SJCRH30 (cell line): ENCODE results near the gene NPHP4. TPM values are rescaled to one million over a fixed set of nuclear protein-coding genes. Genes with fewer than 3 reads are reported as not detected.

ENCODE experiments used
- DNase-seq, 2 experiments: peaks; one replicate each; pipeline ENCODE4 v3.0.0-alpha.2; 2015 to 2020
- H3K27ac ChIP-seq: fragments of 250-450 bp; sonication (Bioruptor Pico); 2 replicates; pipeline ENCODE4 v1.5.1; 2020; ENCODE audit warnings: mild to moderate bottlenecking, moderate library complexity
- H3K27me3 ChIP-seq: fragments of 250-450 bp; sonication (Bioruptor Pico); 2 replicates; pipeline ENCODE4 v1.5.1; 2020; ENCODE audit warnings: mild to moderate bottlenecking, moderate library complexity
- H3K36me3 ChIP-seq: fragments of 250-450 bp; sonication (Bioruptor Pico); 2 replicates; pipeline ENCODE4 v1.5.1; 2020; ENCODE audit warnings: mild to moderate bottlenecking, moderate library complexity
- H3K4me1 ChIP-seq: fragments of 250-450 bp; sonication (Bioruptor Pico); 2 replicates; pipeline ENCODE4 v1.5.1; 2020; ENCODE audit warnings: mild to moderate bottlenecking, moderate library complexity
- H3K4me3 ChIP-seq: fragments of 250-450 bp; sonication (Bioruptor Pico); 2 replicates; pipeline ENCODE4 v1.5.1; 2020; ENCODE audit warnings: mild to moderate bottlenecking, moderate library complexity
- H3K9me3 ChIP-seq: fragments of 250-450 bp; sonication (Bioruptor Pico); replicated peaks from 2 replicates; pipeline ENCODE4 v1.5.1; 2020; ENCODE audit warnings: mild to moderate bottlenecking, moderate library complexity
- total RNA-seq: library from RNA; depleted of rRNA; stranded (reverse); fragments of >200 nt; shearing (Covaris generic); gene quantifications from 2 replicates; pipeline ENCODE4 v1.2.3, GENCODE V29; 2014

NPHP4 gene
- total RNA-seq, 1 experiment from 2014 or later: 7.3 TPM

DNA sequence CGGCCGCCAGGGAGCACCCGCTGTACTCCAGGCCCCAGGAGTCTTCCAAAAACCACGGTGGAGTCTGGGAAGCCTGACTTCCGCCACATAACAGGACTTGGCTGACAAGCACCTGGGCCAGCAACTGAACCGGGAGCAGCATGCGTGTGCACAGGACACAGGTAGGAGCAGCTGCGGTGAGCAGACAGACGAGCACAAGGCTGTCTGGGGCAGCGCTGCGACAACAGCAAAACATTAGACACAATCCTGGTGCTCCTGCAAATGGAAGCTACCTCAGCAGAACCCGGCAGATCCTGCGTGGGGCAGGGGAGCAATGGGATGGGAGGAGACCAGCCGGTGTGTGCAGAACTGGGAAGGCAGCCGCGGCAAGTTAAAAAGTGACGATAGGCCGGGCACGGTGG lies 80.4 kb downstream of the NPHP4 start:
- Histone ChIP-seq H3K9me3 (no peaks in the 10 kb centered on the region), H3K27ac (no peak overlapping the region), H3K4me3 (no peak overlapping the region), H3K4me1 (no peaks in the 10 kb centered on the region), H3K36me3 (no peaks in the 10 kb centered on the region), H3K27me3 (no peaks in the 10 kb centered on the region)
- no peak for DNase-seq

DNA sequence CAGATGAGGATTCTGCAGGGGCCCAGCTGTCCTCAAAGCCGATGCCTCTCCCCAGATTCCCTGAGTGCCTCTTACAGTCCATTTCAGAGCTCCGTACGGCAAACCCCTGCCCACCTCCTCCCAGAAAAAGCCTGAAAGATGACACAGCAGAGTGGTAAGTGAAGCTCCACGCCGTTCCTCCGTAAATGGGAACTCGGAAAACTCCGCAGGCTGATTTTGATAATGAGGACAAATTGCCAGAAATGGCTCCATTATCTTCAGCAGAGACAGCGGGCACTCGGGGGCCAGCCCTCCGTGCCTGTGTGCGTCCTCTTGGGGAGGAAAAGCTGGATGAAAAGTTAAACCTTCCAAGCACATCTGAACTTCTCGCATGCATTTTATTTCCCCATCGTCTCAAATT lies 81.1 kb downstream of the NPHP4 start:
- no peak for DNase-seq
- no peaks in the 10 kb centered on the region for H3K36me3 ChIP-seq
- H3K9me3 ChIP-seq: no peaks in the 10 kb centered on the region
- no peaks in the 10 kb centered on the region for H3K27me3 ChIP-seq
- H3K4me3 ChIP-seq: no peak overlapping the region
- H3K27ac ChIP-seq: no peak overlapping the region
- H3K4me1 ChIP-seq: no peaks in the 10 kb centered on the region

DNA sequence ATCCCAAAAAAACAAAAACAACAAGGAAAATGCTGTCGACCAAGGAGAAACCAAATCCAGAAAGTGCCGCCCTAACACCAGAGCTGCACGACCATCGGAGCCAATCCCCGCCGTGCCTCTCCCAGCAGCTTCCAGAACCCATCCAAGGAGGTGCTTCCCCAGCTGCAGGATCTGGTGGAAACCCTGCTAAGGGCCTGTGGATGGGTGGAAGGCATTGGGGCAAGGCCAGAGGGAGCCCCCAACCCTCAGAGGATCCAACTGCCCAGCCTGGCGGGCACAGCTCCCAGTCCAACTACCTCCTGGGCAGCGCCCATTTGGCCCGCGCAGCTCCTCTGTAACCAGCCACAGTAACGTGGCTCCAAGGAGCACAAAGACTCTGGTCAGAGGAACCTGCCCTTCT lies 81.6 kb downstream of the NPHP4 start:
- Histone ChIP-seq H3K27ac (no peak overlapping the region), H3K9me3 (no peaks in the 10 kb centered on the region), H3K4me3 (no peak overlapping the region), H3K27me3 (no peaks in the 10 kb centered on the region), H3K4me1 (no peaks in the 10 kb centered on the region), H3K36me3 (no peaks in the 10 kb centered on the region)
- DNase-seq: no peak

- DNase-seq: no peak
- H3K4me1 ChIP-seq: no peaks in the 10 kb centered on the region
- H3K9me3 ChIP-seq: no peaks in the 10 kb centered on the region
These were observed 82.0 kb downstream of the NPHP4 start for GRCh38 chr1:5910276-5910620.

DNA sequence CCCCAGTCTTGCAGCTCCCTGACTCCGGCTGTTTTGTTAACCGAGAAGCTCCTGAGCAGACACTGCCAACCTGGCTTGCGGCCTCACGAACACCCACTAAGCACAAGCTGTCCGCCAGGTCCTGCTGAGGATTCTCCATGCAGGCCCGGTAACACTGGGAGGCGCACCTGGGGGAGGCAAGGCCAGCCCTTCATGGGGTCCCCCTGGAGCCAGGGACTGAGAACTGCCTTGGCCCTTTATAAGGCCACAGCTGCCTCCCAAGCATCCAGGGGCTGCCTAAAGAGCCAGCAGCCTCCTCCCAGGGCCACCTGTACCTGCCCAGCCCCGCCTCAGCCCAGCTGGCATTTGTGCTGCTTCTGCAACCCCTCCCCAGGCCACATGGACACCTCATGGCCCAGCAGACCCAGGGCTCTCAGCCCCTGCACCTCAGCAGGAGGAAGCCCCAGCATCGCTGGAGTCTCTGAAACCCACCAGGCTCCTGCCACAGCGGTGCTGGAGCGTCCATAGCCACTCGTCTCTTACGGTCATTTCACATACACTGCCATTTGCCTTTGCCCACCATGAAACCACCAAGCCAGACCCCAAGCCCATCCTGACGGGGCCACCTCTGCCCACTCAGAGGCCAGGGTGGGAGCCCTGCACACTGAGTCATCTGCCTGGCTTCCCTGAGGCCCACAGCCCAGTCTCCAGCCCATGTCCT lies 82.5 kb downstream of the NPHP4 start:
- Histone ChIP-seq H3K9me3 (no peaks in the 10 kb centered on the region), H3K4me3 (no peak overlapping the region), H3K27ac (no peak overlapping the region), H3K36me3 (no peaks in the 10 kb centered on the region), H3K27me3 (no peaks in the 10 kb centered on the region), H3K4me1 (no peaks in the 10 kb centered on the region)
- no peak for DNase-seq

More at GRCh38 chr1:5910276-5910620, 82.0 kb downstream of the NPHP4 start:
- Histone ChIP-seq H3K4me3 (no peak overlapping the region), H3K27me3 (no peaks in the 10 kb centered on the region), H3K27ac (no peak overlapping the region), H3K36me3 (no peaks in the 10 kb centered on the region)

DNA sequence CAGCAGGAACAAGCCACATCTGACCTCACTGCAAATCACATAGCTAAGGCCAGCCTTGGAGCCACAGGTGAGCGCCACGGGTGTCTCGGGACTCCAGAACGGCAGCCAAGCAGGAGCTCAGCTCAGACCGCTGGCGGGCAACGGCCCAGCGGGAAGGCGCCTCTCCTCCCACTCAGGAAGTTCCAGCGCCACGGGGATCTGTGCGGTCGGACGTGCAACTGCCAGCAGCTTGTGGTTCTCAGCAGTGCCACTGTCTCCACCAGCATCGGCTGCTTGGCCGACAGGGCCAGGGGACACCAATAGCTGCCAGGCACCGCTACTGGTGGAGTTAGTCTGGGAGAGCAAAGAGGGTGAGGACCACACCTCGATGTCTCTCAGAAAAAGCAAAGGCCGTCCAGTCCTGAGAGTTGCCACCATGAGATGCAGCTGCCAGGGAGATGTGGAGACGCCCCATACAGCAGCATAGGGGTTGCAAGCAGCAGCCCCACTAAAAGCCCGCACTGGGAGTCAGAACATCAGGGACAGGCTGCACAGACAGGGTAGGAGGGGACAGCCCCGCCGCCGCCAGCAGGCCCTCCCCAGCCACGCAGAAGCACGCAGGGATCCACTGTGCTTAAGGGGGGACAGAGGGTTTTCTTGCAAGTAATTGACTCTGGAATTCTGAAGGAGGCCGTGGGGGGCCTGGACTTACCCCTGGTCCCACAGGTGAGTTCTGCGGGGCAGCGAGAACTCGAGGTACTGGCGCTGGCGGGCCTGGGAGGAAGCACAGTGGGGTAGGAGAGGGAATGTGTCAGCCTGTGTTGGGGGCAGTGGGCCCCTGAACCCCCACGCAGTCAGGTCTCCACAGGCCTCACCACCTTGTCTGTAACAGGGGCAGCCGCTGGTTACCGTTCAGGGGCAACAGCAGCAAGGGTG lies 83.5 kb downstream of the NPHP4 start:
- H3K4me1 ChIP-seq: no peaks in the 10 kb centered on the region
- no peak for DNase-seq

DNA sequence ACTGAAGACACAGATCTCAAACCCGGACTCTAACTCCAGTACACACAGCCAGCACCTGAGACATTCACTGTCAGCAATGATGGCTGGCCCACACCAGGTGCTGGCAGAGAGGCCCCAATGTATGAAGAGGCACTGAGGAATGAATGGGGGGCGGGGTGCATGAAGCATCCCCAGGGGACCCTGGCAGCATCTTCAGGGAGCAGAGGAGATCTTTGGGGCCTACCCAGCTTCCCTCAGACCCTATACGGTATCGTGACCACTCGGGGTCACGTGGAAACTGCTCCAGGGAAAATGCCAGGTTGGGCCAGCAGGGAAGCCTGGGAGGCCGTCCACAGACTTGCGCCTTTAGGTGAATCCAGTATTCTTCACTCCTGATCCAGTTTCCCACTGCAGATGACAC lies 84.3 kb downstream of the NPHP4 start:
- H3K27me3 ChIP-seq: no peaks in the 10 kb centered on the region
- H3K4me1 ChIP-seq: no peaks in the 10 kb centered on the region
- DNase-seq: no peak
- H3K36me3 ChIP-seq: peaks cover under 1% of the 10 kb centered on the region; the same call in 1 of the 2 replicates
- H3K27ac ChIP-seq: no peak overlapping the region
- no peaks in the 10 kb centered on the region for H3K9me3 ChIP-seq
- no peak overlapping the region for H3K4me3 ChIP-seq

More for the DNA sequence above, 83.5 kb downstream of the NPHP4 start:
- Histone ChIP-seq H3K9me3 (no peaks in the 10 kb centered on the region), H3K4me3 (no peak overlapping the region), H3K27me3 (no peaks in the 10 kb centered on the region), H3K27ac (no peak overlapping the region), H3K36me3 (no peaks in the 10 kb centered on the region)

DNA sequence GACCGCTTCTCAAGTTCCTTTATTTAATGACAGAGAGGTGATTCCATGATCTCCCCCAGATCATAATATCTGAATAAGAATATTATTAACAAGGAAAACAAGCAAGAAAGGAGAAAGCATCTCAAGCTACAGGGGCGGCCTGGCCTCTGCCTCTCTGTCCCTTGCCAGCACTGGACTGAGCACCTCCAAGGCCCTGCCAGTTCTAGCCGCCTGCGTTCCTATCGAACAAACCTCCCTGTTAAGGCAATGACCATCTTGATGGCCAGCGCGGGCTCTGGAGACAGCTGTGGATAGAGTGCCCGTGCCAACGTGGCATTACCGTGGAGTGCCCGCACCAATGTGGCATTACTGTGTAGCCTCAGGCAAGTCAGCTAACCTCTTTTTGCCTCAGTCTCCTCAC lies 84.8 kb downstream of the NPHP4 start:
- no peak overlapping the region for H3K4me3 ChIP-seq
- no peaks in the 10 kb centered on the region for H3K4me1 ChIP-seq
- no peaks in the 10 kb centered on the region for H3K27me3 ChIP-seq
- H3K27ac ChIP-seq: no peak overlapping the region
- peaks cover 5% of the 10 kb centered on the region; the same call in 1 of the 2 replicates for H3K36me3 ChIP-seq
- DNase-seq: no peak
- H3K9me3 ChIP-seq: no peaks in the 10 kb centered on the region

- Histone ChIP-seq H3K4me1 (no peaks in the 10 kb centered on the region), H3K27ac (no peak overlapping the region), H3K27me3 (no peaks in the 10 kb centered on the region), H3K36me3 (peaks cover 5% of the 10 kb centered on the region; the same call in 1 of the 2 replicates), H3K9me3 (no peaks in the 10 kb centered on the region), H3K4me3 (no peak overlapping the region)
- no peak for DNase-seq
These were observed 85.3 kb downstream of the NPHP4 start for GRCh38 chr1:5906966-5907365.

DNA sequence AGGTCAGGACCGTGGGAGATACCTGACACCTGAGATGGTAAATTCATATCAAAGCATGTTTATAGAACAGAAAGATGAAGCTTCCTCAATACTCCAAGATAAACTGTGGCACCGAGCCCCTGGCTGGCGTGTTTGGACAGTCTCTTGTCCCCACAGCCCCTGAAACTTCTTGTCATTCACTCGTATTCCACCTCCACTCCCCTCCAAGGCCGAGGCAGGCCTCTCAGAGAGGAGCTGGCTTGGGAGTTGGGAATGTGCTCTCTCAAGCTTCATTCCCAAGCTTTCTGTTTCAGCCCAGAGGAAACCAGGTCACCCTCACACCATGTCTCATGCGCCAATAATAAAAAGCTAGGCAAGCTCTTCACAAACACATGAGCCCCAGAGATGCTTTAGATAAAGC lies 86.1 kb downstream of the NPHP4 start:
- H3K36me3 ChIP-seq: peaks cover 5% of the 10 kb centered on the region; the same call in 1 of the 2 replicates
- H3K9me3 ChIP-seq: no peaks in the 10 kb centered on the region
- no peaks in the 10 kb centered on the region for H3K27me3 ChIP-seq
- H3K27ac ChIP-seq: no peak overlapping the region
- no peak for DNase-seq
- H3K4me3 ChIP-seq: no peak overlapping the region
- H3K4me1 ChIP-seq: no peaks in the 10 kb centered on the region

DNA sequence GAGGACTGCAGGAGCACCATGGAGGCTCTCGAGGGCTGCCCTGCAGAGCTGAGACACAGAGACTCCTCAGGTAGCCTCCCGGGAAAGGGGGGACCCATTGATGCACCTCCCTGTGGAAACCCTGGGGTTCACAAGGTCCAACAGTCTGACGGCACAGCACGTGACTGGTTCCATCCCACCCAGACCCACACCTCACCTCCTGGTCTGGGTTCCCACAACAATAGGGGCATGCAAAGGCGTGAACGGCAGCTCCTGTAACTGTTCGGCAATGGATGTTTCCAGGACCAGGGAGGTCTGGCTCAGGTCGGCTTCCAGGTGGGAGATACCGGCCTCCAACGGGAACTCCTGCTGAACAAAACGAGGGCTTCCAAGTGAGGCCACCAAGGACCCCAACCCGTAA lies 86.8 kb downstream of the NPHP4 start:
- Histone ChIP-seq H3K36me3 (peaks cover 5% of the 10 kb centered on the region; the same call in 1 of the 2 replicates), H3K4me1 (no peaks in the 10 kb centered on the region), H3K27ac (no peak overlapping the region), H3K4me3 (no peak overlapping the region), H3K9me3 (no peaks in the 10 kb centered on the region), H3K27me3 (no peaks in the 10 kb centered on the region)
- DNase-seq: no peak

GRCh38 chr1:5904551-5904950 lies 87.7 kb downstream of the NPHP4 start:
- no peaks in the 10 kb centered on the region for H3K27me3 ChIP-seq
- H3K9me3 ChIP-seq: no peaks in the 10 kb centered on the region
- no peaks in the 10 kb centered on the region for H3K4me1 ChIP-seq
- no peak overlapping the region for H3K27ac ChIP-seq
- no peak overlapping the region for H3K4me3 ChIP-seq
- peaks cover 5% of the 10 kb centered on the region; the same call in 1 of the 2 replicates for H3K36me3 ChIP-seq
- DNase-seq: no peak

- DNase-seq: no peak
- Histone ChIP-seq H3K9me3 (no peaks in the 10 kb centered on the region), H3K27me3 (no peaks in the 10 kb centered on the region), H3K4me3 (no peak overlapping the region), H3K27ac (no peak overlapping the region), H3K4me1 (no peaks in the 10 kb centered on the region), H3K36me3 (peaks cover 5% of the 10 kb centered on the region; the same call in 1 of the 2 replicates)
These were observed 88.5 kb downstream of the NPHP4 start for GRCh38 chr1:5903680-5904079.

DNA sequence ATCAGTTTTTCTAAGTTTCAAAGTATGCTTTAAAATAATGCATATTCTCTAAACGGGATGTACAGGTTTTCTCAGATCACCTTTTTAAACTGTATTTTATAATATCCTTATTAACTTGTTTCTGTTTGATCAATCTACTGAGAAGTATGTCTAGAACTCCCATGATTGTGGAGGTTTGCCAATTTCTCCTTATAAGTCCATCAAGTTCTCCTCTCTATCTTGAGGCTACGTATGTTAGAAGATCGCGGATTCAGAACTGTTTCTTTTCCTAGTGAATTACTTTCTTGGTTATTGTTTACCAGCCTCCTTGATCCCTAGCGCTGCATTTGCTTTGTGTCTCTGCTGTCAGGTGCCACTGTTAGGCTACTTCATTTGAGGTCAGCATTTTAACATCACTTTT lies 89.2 kb downstream of the NPHP4 start:
- no peaks in the 10 kb centered on the region for H3K4me1 ChIP-seq
- H3K27me3 ChIP-seq: no peaks in the 10 kb centered on the region
- peaks cover 5% of the 10 kb centered on the region; the same call in 1 of the 2 replicates for H3K36me3 ChIP-seq
- H3K27ac ChIP-seq: no peak overlapping the region
- H3K4me3 ChIP-seq: no peak overlapping the region
- H3K9me3 ChIP-seq: no peaks in the 10 kb centered on the region
- DNase-seq: no peak

- Histone ChIP-seq H3K27ac (no peak overlapping the region), H3K36me3 (peaks cover 5% of the 10 kb centered on the region; the same call in 1 of the 2 replicates), H3K4me3 (no peak overlapping the region), H3K9me3 (no peaks in the 10 kb centered on the region), H3K4me1 (no peaks in the 10 kb centered on the region), H3K27me3 (no peaks in the 10 kb centered on the region)
- no peak for DNase-seq
These were observed 90.4 kb downstream of the NPHP4 start for GRCh38 chr1:5901841-5902240.
